ENCODE data around the gene PARD6G.

PARD6G gene

GRCh38 chr18:80147418-80148325 lies 99.6 kb downstream of the PARD6G start:
- DNase-seq (ENCODE audit: low read depth in 3 of 3) = peak; percentile 55 to 78 (median 74)

DNA sequence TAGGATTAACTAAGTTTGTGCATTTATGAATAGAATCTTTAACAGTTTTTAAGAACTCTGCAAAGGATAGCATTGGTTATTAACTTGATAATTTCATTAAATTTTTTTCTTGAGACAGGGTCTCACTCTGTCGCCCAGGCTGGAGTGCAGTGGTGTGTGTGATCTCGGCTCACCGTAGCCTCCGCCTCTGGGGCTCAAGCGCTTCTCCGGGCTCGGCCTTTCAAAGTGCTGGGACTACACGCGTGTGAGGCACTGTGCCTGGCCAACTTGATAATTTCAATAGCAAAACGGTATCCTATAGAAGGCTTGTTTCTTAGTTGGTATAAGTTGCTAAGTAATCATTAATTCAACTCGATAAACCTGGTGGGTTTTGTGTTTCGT lies 100.3 kb downstream of the PARD6G start:
- no peak for DNase-seq (ENCODE audit: low read depth in 3 of 3)

DNA sequence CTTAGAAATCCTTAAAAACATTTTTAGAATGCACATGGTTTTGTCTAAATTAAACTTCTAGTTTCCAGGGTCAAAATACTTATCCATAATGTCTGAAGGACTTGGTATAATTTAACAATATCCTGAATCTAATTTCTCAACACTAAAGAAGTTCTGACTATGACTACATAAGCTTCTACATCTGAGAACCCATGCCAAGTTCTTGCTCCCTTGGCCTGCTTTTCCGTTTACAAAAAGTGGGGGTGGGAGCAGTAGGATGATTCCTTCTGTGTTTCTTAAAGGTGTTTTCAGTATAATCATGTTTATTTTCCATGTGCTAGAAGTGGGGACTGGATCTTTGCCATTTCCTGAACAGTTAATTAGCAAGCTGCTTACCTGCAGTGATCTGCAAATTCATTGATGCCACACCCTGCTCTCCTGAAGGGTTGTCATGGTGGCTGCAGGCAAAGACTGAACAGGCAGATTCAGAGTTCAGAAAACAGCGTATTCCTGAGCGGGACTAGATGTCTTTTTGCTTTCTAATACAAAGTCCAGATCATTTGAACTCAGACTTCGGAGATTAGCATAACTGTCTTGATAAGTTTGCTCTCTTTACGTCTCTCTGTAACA lies 102.0 kb downstream of the PARD6G start:
- no peak for DNase-seq (ENCODE audit: low read depth in 3 of 3)

DNA sequence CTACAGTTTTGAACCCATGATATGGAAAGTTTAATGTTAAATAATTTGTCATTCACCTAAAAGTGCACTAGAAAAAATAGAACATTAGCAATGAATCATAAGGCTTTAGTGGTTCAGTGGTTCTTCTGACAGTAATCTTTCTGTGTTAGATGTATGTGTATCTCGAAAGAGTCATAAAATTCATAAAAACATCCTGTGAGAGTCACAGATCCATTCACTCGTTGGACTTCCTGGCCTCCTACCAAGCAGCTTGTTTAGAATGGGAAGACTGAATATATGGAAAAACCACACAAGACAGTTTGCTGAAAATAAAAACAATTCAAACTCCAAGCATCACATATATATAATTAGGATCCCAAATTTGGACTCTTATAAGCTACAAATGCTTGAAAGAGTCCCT lies 103.4 kb downstream of the PARD6G start:
- no peak for DNase-seq (ENCODE audit: low read depth in 3 of 3)

DNA sequence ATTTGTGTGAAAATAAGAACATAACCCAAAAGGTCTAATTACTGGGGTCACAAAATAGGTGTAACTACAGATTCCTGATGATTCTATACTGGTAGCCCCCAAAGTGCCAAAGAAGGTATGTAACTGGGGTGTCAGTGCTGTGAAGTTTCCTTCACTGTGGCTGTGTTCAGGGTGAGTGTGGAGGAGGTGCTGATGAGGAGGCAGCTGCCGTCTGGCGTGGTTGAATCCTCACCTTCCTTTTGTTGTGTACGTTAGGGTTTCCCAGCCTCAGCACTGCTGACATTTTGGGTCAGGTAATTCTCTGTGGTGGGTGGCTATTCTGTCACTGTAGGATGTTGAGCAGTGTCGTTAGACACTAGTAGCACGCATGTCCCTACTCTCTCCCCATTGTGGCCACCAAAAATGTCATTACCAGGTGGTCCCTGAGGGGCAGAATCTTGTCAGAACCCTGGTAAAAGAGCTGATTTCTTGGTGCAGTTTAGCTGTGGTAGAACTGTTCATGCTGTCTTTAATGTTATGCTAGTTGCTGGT lies 106.8 kb downstream of the PARD6G start:
- DNase-seq (ENCODE audit: low read depth in 3 of 3) = no peak

- no peak for DNase-seq (ENCODE audit: low read depth in 3 of 3)
These were observed 109.3 kb downstream of the PARD6G start for GRCh38 chr18:80137976-80138375.

DNA sequence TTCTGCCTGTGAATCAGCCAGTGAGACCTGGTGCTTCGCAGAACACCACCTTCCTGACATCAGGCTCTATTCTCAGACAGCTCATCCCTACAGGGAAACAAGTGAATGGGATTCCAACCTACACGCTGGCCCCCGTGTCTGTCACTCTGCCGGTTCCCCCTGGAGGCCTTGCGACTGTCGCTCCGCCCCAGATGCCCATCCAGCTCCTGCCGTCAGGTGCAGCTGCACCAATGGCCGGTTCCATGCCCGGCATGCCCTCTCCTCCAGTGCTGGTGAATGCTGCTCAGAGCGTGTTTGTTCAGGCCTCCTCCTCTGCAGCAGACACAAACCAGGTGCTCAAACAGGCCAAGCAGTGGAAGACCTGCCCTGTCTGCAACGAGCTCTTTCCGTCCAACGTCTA lies 110.2 kb downstream of the PARD6G start:
- no peak for DNase-seq (ENCODE audit: low read depth in 3 of 3)

GRCh38 chr18:80136679-80137078 lies 110.6 kb downstream of the PARD6G start:
- no peak for DNase-seq (ENCODE audit: low read depth in 3 of 3)

DNA sequence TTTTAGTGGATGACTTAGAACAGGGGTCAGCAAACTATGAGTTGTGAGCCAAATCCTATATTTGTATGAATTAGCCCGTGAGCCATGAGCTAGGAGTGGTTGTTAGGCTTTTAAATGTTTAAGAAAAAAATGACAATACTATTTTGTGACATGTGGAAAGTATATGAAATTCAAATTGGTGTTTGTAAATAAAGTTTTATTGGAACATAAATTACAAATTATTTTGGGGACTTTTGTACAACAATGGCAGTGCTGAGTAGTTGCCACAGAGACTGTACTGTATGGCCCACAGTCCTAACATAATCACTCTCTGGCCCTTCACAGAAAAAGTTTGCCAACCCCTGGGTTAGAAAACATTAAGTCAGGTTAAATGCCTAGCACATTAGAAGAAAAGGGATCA lies 112.2 kb downstream of the PARD6G start:
- no peak for DNase-seq (ENCODE audit: low read depth in 3 of 3)

- DNase-seq (ENCODE audit: low read depth in 3 of 3) = no peak
These were observed 114.2 kb downstream of the PARD6G start for GRCh38 chr18:80133124-80133523.

DNA sequence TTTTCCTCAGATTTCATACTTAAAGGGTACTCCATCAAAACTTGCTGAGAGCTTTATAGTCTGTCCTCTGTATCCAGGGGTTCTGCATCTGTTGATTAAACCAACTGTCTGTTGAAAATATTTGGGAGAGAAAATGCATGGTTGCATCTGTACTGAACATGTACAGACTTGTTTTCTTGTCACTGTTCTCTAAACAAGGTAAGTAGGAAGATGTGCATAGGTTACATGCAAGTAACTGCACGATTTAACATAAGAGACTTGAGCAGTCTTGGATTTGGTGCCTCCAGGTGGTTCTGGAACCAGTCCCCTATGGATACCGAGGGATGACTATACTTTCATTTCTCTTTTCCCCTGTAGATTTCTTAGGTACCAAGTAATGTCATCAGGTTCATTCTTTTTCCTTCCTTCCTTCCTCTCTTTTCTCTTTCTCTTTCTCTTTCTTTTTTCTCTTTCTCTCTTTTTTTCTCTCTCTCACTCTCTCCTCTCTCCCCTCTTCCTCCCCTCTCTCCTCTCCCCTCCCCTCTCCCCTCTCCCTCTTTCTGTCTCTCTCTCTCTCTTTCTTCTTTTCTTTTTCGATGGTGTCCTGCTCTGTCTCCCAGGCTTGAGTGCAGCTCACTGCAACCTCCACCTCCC lies 115.0 kb downstream of the PARD6G start:
- DNase-seq (ENCODE audit: low read depth in 3 of 3) = no peak

DNA sequence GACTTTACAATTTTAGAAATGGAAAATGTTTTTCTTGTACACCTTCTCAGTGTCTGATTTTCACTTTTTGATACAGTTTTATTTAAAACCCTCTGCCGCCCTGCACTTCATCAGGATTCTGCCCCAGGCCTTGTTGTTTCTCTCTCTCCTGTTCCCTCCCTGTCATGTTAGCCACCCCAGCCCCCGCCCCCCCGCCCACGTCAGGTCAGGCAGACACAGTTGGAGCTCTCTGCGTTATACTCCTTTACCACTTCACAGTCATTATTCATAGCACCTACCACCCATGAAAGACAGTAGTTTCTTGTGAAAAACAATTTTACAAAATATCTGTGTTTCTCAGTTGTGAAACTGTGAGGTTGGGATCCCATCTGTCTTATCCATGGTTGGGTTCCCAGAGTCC lies 116.8 kb downstream of the PARD6G start:
- no peak for DNase-seq (ENCODE audit: low read depth in 3 of 3)

DNA sequence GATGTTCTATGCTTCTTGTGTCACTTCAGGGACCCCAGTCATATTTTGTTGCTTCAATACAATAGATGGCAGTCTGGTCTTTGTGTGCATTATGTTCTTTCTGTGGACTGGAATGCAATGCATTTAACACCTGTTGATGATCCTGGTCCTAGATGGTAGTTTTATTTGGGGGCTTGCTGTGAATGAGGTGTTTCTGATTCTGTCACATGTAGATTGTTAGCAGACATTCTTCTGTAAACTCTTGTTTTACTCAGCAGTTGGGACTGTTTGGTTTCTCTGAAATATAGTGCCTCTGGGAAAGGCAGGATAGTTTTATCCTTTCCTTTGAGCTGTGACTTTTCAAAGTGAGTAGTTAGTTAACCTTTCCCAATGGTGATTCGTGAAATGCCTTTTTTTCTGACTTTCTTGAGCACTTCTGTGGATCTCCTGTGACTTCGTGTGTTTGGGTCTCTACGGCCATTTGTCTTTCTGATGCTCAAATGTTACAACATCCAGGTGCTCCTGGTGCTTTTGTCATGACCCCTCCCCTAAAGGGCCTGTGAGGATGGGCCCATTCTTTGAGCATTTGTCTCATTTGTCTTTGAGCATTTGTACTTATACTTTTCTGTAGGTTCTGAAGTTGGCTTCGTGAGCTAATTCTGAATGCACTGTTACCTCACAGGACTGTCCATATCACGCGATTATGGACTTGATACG lies 117.5 kb downstream of the PARD6G start:
- DNase-seq (ENCODE audit: low read depth in 3 of 3) = no peak

DNA sequence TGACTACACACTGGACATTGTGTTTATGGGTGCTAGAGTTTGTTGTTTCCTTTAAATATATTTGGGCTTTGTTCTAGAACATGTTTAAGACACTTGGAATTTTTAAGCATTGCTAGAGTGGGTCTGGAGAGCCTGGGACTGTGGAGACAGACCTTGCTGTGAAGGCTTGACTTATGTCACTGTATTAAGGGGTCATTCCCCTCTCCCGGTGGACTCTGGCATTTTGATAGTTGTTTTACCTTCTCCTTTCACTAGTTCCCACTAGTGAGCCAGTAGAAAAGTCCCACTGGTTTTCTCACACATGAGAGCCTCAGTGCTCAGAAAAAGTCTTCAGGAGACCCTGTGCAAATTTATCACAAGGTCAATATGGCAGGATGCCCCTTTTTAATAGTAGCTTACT lies 119.7 kb downstream of the PARD6G start:
- no peak for DNase-seq (ENCODE audit: low read depth in 3 of 3)

DNA sequence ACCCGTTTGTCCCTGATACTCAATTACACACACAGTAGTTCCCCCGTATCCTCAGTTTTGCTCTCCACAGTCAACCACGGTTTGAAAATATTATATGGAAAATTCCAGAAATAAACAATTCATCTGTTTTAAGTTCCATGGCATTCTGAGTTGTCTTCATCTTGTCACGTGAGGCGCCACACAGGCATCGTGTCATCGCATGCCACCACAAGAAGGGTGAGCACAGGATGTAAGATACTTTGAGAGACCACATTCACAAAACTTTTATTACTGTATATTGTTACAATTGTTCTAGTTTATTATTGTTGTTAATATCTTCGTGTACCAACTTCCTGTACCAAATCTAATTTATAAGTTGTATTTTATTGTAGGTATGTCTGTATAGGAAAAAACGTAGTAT lies 120.5 kb downstream of the PARD6G start:
- DNase-seq (ENCODE audit: low read depth in 3 of 3) = no peak

DNA sequence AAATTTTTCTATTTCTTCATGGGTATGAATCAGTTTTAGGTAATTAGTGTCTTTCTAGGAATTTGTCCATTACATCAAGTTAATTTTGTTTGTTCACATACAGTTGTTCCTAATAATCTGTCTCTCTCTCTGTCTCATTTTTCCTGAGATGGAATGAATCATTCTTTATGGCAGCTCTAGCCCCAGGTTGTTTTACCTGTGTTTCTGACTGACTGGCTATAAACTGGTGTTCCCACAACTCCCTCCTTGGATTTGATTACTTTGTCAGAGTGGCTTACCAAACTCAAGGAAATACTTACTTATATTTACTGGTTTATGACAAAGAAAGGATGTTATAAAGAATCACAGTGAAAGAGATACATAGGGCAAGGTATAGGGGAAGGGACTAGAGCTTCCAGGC lies 123.2 kb downstream of the PARD6G start:
- no peak for DNase-seq (ENCODE audit: low read depth in 3 of 3)

DNA sequence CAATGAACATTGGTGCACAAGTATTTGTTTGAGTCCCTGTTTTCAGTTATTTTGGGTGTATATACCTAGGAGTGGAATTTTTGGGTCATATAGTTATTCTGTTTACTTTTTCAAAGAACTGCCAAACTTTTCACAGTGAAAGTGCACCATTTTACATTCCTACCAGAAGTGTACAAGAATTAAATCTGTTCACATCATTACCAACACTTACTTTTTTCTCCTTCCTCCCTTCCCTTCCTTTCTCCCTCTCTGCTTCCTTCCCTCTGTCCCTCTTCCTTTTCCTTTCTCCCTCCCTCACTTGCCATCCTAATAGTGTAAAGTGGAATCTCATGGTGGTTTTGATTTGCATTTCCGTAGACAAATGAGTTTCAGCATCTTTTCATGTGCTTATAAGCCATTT lies 126.4 kb downstream of the PARD6G start:
- DNase-seq (ENCODE audit: low read depth in 3 of 3) = no peak

- no peak for DNase-seq (ENCODE audit: low read depth in 3 of 3)
These were observed 128.2 kb downstream of the PARD6G start for GRCh38 chr18:80119111-80119510.

DNA sequence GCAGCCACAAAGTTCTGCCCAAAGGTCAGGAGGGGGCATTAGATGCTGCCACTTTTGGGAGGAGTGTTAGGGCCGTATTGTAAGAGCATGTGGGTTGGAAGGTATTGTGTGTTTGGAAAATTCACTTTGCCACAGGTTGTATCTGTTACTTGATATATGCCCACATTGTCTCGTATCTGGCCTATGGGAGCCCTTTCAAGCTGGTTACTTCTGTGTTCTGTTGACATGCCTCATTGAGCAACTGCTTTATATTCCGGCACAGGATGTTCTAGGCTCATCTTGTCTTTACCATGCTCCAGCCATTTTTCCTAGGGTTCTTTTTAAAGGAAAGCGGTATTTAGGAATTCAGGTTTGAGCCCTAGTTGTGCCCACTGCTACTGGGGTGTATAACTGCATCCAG lies 132.3 kb downstream of the PARD6G start:
- no peak for DNase-seq (ENCODE audit: low read depth in 3 of 3)

GRCh38 chr18:80112624-80113248 lies 134.6 kb downstream of the PARD6G start:
- DNase-seq (ENCODE audit: low read depth in 3 of 3) = no peak

- peak in 1 of 3 experiments; percentile 29 for DNase-seq (ENCODE audit: low read depth in 3 of 3)
These were observed 137.6 kb downstream of the PARD6G start for GRCh38 chr18:80109676-80110078.

Measured in stimulated activated CD4-positive, alpha-beta T cell treated with anti-CD3 and anti-CD28 coated beads, TNF-alpha, amount 100 ng/mL, for 24 hours (primary cell).